ENCODE data around the gene KIAA1755. TPM values are rescaled to one million over a fixed set of nuclear protein-coding genes. Genes with fewer than 3 reads are reported as not detected.
A peak's percentile ranks its signal among the peaks of the same experiment; 100 is the strongest.

Gene KIAA1755
- total RNA-seq, 1 donor from 2014 or later = 0.22 TPM

DNA sequence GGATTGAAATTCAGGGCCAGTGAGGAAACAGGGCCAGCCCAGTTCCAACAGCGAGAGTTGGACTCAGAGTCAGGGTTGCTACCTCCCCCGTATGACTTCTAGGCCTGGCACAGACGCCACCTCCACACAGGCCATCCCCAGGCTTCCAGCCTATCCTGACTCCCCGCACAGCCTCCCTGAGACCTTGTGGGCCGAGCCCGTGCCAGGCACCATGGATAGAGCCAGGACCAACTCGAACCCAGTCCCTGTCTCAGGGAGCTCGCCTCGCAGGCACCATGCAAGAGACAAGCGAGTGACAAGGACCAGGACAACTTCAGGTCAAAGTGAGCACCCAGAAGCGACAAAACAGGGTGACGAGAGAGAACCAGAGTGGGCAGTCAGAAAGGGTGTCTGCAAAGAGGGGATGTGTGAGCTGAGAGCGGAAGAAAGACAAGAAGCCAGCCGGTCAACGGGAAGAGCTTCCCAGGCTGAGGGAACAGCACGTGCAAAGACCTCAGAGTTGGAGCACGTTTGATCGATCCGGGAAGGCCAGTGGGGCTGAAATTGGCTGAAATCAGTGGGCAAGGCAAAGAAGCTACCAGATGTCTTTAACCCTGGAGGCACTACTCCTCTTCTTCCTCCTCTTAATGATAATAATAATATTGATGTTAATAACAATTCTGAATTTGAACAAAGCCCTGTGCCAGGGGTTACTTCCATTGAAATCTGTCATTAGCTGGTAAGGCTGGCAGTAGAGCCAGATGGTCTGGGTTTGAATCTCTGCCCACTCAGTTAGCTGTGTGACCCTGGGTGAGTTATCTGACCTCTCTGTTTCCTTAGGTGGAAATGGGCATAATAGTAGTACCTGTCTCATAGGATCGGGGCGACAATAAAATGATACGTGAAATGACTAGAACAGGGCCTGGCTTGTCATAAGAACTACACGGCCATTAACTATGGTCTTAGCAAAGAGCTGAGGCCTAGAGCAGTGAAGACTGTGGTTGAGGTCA, 45.0 kb downstream of the KIAA1755 start:
- Mint-ChIP-seq H3K27me3 (ENCODE audit: insufficient read depth, low read depth) (peaks cover 2% of the 10 kb centered on the region), H3K4me1 (peaks cover 6% of the 10 kb centered on the region), H3K27ac (peak overlapping the region; percentile 67), H3K36me3 (no peaks in the 10 kb centered on the region), H3K4me3 (no peak overlapping the region), H3K9me3 (no peaks in the 10 kb centered on the region)
- Histone ChIP-seq H3K27ac (no peak overlapping the region), H3K79me2 (ENCODE audit: low read depth) (no peaks in the 10 kb centered on the region), H3K4me2 (no peak overlapping the region), H2AFZ (replicated peaks) (no peak overlapping the region), H3K4me1 (no peaks in the 10 kb centered on the region), H3F3A (ENCODE audit: low read depth) (no peaks in the 10 kb centered on the region), H3K9me3 (ENCODE audit: low read depth) (no peaks in the 10 kb centered on the region), H3K36me3 (no peaks in the 10 kb centered on the region), H4K20me1 (ENCODE audit: low read depth) (no peaks in the 10 kb centered on the region), H3K9ac (no peak overlapping the region), H3K4me3 (no peak overlapping the region), H3K27me3 (no peaks in the 10 kb centered on the region)
- no peak for DNase-seq (ENCODE audit: low spot score)
- TF ChIP-seq, protein P1, sequence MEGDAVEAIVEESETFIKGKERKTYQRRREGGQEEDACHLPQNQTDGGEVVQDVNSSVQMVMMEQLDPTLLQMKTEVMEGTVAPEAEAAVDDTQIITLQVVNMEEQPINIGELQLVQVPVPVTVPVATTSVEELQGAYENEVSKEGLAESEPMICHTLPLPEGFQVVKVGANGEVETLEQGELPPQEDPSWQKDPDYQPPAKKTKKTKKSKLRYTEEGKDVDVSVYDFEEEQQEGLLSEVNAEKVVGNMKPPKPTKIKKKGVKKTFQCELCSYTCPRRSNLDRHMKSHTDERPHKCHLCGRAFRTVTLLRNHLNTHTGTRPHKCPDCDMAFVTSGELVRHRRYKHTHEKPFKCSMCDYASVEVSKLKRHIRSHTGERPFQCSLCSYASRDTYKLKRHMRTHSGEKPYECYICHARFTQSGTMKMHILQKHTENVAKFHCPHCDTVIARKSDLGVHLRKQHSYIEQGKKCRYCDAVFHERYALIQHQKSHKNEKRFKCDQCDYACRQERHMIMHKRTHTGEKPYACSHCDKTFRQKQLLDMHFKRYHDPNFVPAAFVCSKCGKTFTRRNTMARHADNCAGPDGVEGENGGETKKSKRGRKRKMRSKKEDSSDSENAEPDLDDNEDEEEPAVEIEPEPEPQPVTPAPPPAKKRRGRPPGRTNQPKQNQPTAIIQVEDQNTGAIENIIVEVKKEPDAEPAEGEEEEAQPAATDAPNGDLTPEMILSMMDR (IDR thresholded peaks at IDR 0.05) = no peak
- TF ChIP-seq EZH2phosphoT487 (IDR thresholded peaks at IDR 0.05) (no peak), EZH2 (IDR thresholded peaks at IDR 0.05) (no peak)

DNA sequence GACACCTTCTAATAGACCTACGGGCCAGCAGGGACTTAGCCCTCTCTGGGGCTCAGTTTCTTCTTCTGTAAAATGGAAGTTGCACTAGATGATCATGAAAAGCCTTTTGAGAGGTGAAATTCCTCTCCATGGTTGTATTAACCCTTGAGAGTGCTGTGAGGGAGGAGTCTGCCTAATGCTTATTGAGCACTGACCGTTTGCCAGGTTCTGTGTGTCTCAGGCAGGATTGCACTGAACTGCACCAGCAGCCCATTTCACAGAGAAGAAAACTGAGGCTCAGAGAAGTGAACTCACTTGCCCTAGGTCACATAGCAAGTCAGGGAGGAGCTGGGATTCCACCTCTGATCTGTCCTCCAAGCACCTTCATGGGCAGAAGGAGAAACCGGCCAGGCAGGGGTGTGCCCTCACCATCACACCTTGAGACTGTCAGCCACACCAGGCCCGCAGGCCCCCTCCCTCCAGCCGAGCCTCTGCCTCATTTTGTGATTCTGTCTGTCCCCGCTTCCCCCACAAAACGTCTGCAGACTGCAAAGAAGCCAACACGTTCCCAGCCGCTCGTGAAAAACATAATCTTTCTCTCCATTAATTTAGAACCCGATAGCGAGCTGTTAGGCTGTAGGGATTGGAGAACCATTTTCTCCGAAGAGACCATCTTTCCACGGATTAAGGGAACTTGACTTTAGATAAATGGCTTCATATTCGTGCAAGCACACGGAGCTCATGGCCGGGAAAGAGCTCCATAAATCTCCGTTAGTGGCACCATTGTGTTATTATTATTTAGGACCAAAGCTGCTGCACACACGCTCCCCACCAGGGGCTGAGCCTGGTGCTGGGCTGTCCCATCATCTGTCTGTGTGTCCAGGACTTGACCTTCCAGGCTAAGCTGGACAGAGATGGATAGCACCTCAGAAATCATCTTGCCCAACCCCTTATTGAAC, 46.0 kb downstream of the KIAA1755 start:
- no peaks in the 10 kb centered on the region for H3K9me3 Mint-ChIP-seq
- no peak overlapping the region for H3K27ac Mint-ChIP-seq
- no peak for DNase-seq (ENCODE audit: low spot score)

DNA sequence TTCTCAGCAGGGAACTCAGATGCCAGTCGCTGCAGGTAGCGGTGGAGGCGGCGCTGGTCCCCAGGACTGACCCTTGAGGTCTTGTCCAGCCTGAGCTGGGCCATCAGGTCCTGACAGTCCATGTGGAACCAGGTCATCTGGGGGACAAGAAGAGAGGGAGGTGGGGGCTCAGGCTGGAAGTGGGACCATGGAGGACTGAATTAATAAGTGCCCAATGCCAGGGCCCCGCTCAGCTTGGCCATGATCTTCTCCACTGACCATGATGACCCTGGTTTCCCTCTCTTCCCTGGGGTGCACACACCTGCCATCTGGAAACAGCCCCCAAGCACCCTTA, 47.0 kb downstream of the KIAA1755 start:
- H2AFZ ChIP-seq (replicated peaks) = no peak overlapping the region
- no peaks in the 10 kb centered on the region for H3K79me2 ChIP-seq (ENCODE audit: low read depth)
- TF ChIP-seq, protein P1 (IDR thresholded peaks at IDR 0.05) = no peak
- TF ChIP-seq EZH2phosphoT487 (IDR thresholded peaks at IDR 0.05) (no peak), EZH2 (IDR thresholded peaks at IDR 0.05) (no peak)
- DNase-seq (ENCODE audit: low spot score) = no peak
- no peak overlapping the region for H3K4me3 ChIP-seq
- no peaks in the 10 kb centered on the region for H4K20me1 ChIP-seq (ENCODE audit: low read depth)
- no peaks in the 10 kb centered on the region for H3K36me3 ChIP-seq
- Mint-ChIP-seq H3K27ac (no peak overlapping the region), H3K27me3 (ENCODE audit: insufficient read depth, low read depth) (peaks cover 2% of the 10 kb centered on the region), H3K36me3 (no peaks in the 10 kb centered on the region), H3K4me3 (no peak overlapping the region), H3K4me1 (peaks cover 6% of the 10 kb centered on the region), H3K9me3 (no peaks in the 10 kb centered on the region)
- no peaks in the 10 kb centered on the region for H3K27me3 ChIP-seq
- no peaks in the 10 kb centered on the region for H3K9me3 ChIP-seq (ENCODE audit: low read depth)
- no peak overlapping the region for H3K27ac ChIP-seq
- H3K4me2 ChIP-seq = no peak overlapping the region
- no peaks in the 10 kb centered on the region for H3K4me1 ChIP-seq
- H3K9ac ChIP-seq = no peak overlapping the region
- H3F3A ChIP-seq (ENCODE audit: low read depth) = no peaks in the 10 kb centered on the region

More for the DNA sequence above, 46.0 kb downstream of the KIAA1755 start:
- Histone ChIP-seq H4K20me1 (ENCODE audit: low read depth) (no peaks in the 10 kb centered on the region), H3K9ac (no peak overlapping the region), H3F3A (ENCODE audit: low read depth) (no peaks in the 10 kb centered on the region), H3K4me3 (no peak overlapping the region), H3K79me2 (ENCODE audit: low read depth) (no peaks in the 10 kb centered on the region), H2AFZ (replicated peaks) (no peak overlapping the region), H3K9me3 (ENCODE audit: low read depth) (no peaks in the 10 kb centered on the region), H3K4me1 (no peaks in the 10 kb centered on the region), H3K4me2 (no peak overlapping the region), H3K27me3 (no peaks in the 10 kb centered on the region), H3K36me3 (no peaks in the 10 kb centered on the region), H3K27ac (no peak overlapping the region)
- TF ChIP-seq, protein P1 (IDR thresholded peaks at IDR 0.05) = peak; percentile 31
- TF ChIP-seq EZH2 (IDR thresholded peaks at IDR 0.05) = no peak
- Mint-ChIP-seq H3K27me3 (ENCODE audit: insufficient read depth, low read depth) (peaks cover 2% of the 10 kb centered on the region), H3K36me3 (no peaks in the 10 kb centered on the region), H3K4me1 (peaks cover 6% of the 10 kb centered on the region), H3K4me3 (no peak overlapping the region)

Measured in neural progenitor cell (in vitro differentiated cells).